ENCODE results near the gene NDUFAF4. TPM values are rescaled to one million over a fixed set of nuclear protein-coding genes. Genes with fewer than 3 reads are reported as not detected.

The NDUFAF4 gene
- total RNA-seq: 7.1 and 9.7 TPM in 2 replicates

DNA sequence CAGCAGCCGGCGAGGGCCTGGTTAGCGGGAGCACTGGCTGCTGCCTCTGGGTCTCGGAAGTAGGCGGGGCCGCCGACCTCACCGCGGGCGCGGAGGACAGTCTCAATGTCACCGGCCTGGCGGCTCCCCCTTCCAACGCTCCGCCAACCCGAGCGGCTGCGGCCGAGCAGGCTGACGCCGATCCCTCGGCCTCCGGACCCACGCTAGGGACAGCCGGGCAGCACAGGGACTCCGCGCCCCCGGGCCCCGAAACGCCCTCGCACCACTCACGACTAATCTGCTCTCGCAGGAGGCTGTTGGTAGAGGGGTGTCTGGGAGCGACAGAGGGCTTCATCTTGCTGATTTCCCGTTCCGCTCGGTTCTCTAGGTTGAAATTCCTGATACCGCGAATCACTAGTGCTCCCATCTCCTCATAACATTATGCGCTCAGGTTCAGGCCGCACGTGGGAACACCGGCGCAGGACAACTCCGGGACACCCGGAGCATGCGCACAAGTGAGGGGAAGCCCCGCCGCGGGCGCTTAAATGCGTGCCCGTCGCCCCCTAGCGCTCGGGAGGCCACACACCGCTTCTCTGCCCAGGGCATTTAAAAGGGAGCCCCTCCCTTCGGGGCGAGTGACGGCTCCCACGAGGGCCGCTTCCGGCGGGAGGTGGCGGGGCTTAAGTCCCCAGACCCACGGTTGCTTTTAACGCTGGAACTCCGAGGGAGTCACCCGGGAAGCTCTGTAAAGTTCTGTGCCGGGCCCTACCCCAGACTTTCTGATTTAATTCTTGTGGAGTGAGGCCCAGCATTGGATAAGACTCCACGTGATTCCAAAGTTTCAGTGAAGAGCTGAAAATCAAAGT is at the start of gene NDUFAF4:
Gene NDUFAF4 (minus strand): TSS at position 496 of the 845 bp plus-strand sequence. CDS start 90 bp downstream, at position 406.

Other genes starting within 250 kb of the NDUFAF4 start
- gene GPR63, start 60.4 kb downstream of the NDUFAF4 start, total RNA-seq: 0.29 and 0.99 TPM in 2 replicates
- gene KLHL32, start 26.8 kb upstream of the NDUFAF4 start, total RNA-seq: 0.17 TPM in 1 of 2 replicates, not detected in the other